GM23338 (cell line): ENCODE data around the gene OR10H1. TPM values are rescaled to one million over a fixed set of nuclear protein-coding genes. Genes with fewer than 3 reads are reported as not detected.

Experiments used
- ATAC-seq: fragments of 200-7000 bp; cut with Tn5 transposase; 3 replicates; pipeline ENCODE4 v1.9.1; 2020
- DNase-seq: peaks from one replicate; pipeline ENCODE4 v3.0.0-alpha.2; 2015; ENCODE audit warnings: low spot score
- H2AFZ ChIP-seq: fragments of 200-600 bp; sonication (generic); 2 replicates; pipeline ENCODE4 v1.8.0; 2016; ENCODE audit warnings: antibody characterized with exemption, mild to moderate bottlenecking, moderate library complexity
- H3F3A ChIP-seq: fragments of 200-600 bp; sonication (generic); replicated peaks from 2 replicates; pipeline ENCODE4 v1.8.0; 2017; ENCODE audit warnings: antibody characterized with exemption, mixed run types, low read depth
- H3K27ac ChIP-seq: fragments of 200-600 bp; sonication (generic); 2 replicates; pipeline ENCODE4 v1.6.1; 2016; ENCODE audit warnings: low read depth
- H3K27me3 ChIP-seq: fragments of 200-600 bp; sonication (generic); 2 replicates; pipeline ENCODE4 v1.8.0; 2016; ENCODE audit warnings: mild to moderate bottlenecking, mixed run types, moderate library complexity; ENCODE audit not compliant: insufficient read depth
- H3K36me3 ChIP-seq: fragments of 200-600 bp; sonication (generic); 2 replicates; pipeline ENCODE4 v1.8.0; 2016; ENCODE audit warnings: mild to moderate bottlenecking; ENCODE audit not compliant: insufficient read depth
- H3K4me1 ChIP-seq: fragments of 200-600 bp; sonication (generic); 2 replicates; pipeline ENCODE4 v1.8.0; 2016; ENCODE audit warnings: mild to moderate bottlenecking, moderate library complexity; ENCODE audit not compliant: insufficient read depth
- H3K4me2 ChIP-seq: fragments of 200-600 bp; sonication (generic); 2 replicates; pipeline ENCODE4 v1.7.1; 2017; ENCODE audit warnings: mixed run types
- H3K4me3 ChIP-seq: fragments of 200-600 bp; sonication (generic); 2 replicates; pipeline ENCODE4 v1.6.1; 2016; ENCODE audit warnings: mixed run types
- H3K79me2 ChIP-seq: fragments of 200-600 bp; sonication (generic); replicated peaks from 2 replicates; pipeline ENCODE4 v1.8.0; 2017; ENCODE audit warnings: mild to moderate bottlenecking; ENCODE audit not compliant: insufficient read depth
- H3K9me2 ChIP-seq: fragments of 200-600 bp; sonication (generic); 2 replicates; pipeline ENCODE4 v1.8.0; 2017; ENCODE audit not compliant: insufficient read depth
- H4K20me1 ChIP-seq: fragments of 200-600 bp; sonication (generic); replicated peaks from 2 replicates; pipeline ENCODE4 v1.8.0; 2017; ENCODE audit warnings: mild to moderate bottlenecking; ENCODE audit not compliant: insufficient read depth
- H3K27ac Mint-ChIP-seq: 2 replicates; pipeline ENCODE4 v1.8.0; 2020; ENCODE audit warnings: inconsistent platforms, mild to moderate bottlenecking, moderate library complexity, mixed read lengths
- H3K27me3 Mint-ChIP-seq: 3 replicates; pipeline ENCODE4 v1.8.0; 2022; ENCODE audit warnings: low read depth, mild to moderate bottlenecking, moderate library complexity, mixed read lengths, inconsistent platforms; ENCODE audit not compliant: insufficient read depth, poor library complexity
- H3K36me3 Mint-ChIP-seq: 3 replicates; pipeline ENCODE4 v1.8.0; 2021; ENCODE audit warnings: low read depth, mild to moderate bottlenecking, inconsistent platforms, moderate library complexity, mixed read lengths
- H3K4me1 Mint-ChIP-seq: 3 replicates; pipeline ENCODE4 v1.8.0; 2020; ENCODE audit warnings: mild to moderate bottlenecking, inconsistent platforms, mixed read lengths
- H3K4me3 Mint-ChIP-seq: 3 replicates; pipeline ENCODE4 v1.8.0; 2021; ENCODE audit warnings: moderate library complexity, mild to moderate bottlenecking, inconsistent platforms, mixed read lengths
- H3K9me3 Mint-ChIP-seq: 3 replicates; pipeline ENCODE4 v1.8.0; 2020; ENCODE audit warnings: moderate library complexity, mild to moderate bottlenecking, inconsistent platforms, mixed read lengths
- CREB1 ChIP-seq: fragments of 250-450 bp; sonication (Bioruptor Pico); IDR thresholded peaks from 2 replicates; pipeline ENCODE4 v1.5.0; 2020; ENCODE audit warnings: low read depth, mild to moderate bottlenecking, moderate library complexity
- EZH2 ChIP-seq: fragments of 200-600 bp; sonication (generic); IDR thresholded peaks from one replicate; pipeline ENCODE4 v1.8.0; 2017; ENCODE audit warnings: antibody characterized with exemption, mild to moderate bottlenecking, low read depth; ENCODE audit not compliant: unreplicated experiment
- EZH2phosphoT487 ChIP-seq: fragments of 200-600 bp; sonication (generic); IDR thresholded peaks from one replicate; pipeline ENCODE4 v1.8.1; 2018; ENCODE audit warnings: antibody characterized with exemption; ENCODE audit not compliant: unreplicated experiment
- JUNB ChIP-seq: IDR thresholded peaks from one replicate; pipeline ENCODE4 v1.6.1; 2016; ENCODE audit warnings: antibody characterized with exemption; ENCODE audit not compliant: unreplicated experiment
- NANOG ChIP-seq: IDR thresholded peaks from 2 replicates; pipeline ENCODE4 v1.6.1; 2016; ENCODE audit warnings: antibody characterized with exemption, borderline replicate concordance
- POLR2AphosphoS5 ChIP-seq: IDR thresholded peaks from 2 replicates; pipeline ENCODE4 v1.6.1; 2016; ENCODE audit warnings: antibody characterized with exemption, low read depth
- REST ChIP-seq: IDR thresholded peaks from one replicate; pipeline ENCODE4 v1.6.1; 2018; ENCODE audit warnings: antibody characterized with exemption; ENCODE audit not compliant: unreplicated experiment
- STAT1 ChIP-seq: IDR thresholded peaks from one replicate; pipeline ENCODE4 v1.6.1; 2016; ENCODE audit warnings: antibody characterized with exemption; ENCODE audit not compliant: unreplicated experiment
- ZNF114 ChIP-seq: fragments of 250-450 bp; sonication (Bioruptor Pico); IDR thresholded peaks from 2 replicates; pipeline ENCODE4 v1.5.0; 2020; ENCODE audit warnings: mild to moderate bottlenecking, moderate library complexity
- ZNF331 ChIP-seq: fragments of 250-450 bp; sonication (Bioruptor Pico); IDR thresholded peaks from 2 replicates; pipeline ENCODE4 v1.5.0; 2020; ENCODE audit warnings: low read depth, mild to moderate bottlenecking, moderate library complexity
- ZNF462 ChIP-seq: fragments of 250-450 bp; sonication (Bioruptor Pico); IDR thresholded peaks from 2 replicates; pipeline ENCODE4 v1.5.0; 2020; ENCODE audit warnings: mild to moderate bottlenecking, moderate library complexity
- polyA plus RNA-seq: library from polyadenylated mRNA; unstranded; fragments of >200 nt; fragmentation: Nextera tagmentation; extraction: Ambion mirVana; gene quantifications from 2 replicates; pipeline ENCODE4 v1.2.1, GENCODE V29; 2016
- total RNA-seq: library from RNA; depleted of rRNA; stranded (reverse); fragments of >200 nt; shearing (Covaris generic); gene quantifications from 2 replicates; pipeline ENCODE4 v1.2.3, GENCODE V29; 2014
- TF ChIP-seq, protein P1 (sequence below): IDR thresholded peaks from 2 replicates; pipeline ENCODE4 v1.6.1; 2016; ENCODE audit warnings: antibody characterized with exemption
- TF ChIP-seq, protein P2 (sequence below), 2 experiments: fragments of 200-600 bp in 1 of 2; sonication (generic) in 1 of 2; conservative IDR thresholded peaks; 2 replicates each; pipeline versions ENCODE4 v1.5.1 to v1.6.1; 2016 to 2017; ENCODE audit warnings: antibody characterized with exemption in 2 of 2, low read depth in 2 of 2, mild to moderate bottlenecking in 2 of 2, moderate library complexity in 1 of 2

Gene OR10H1
- total and polyA plus RNA-seq, 2 experiments from 2014 or later, result not detected

GRCh38 chr19:15829786-15830185, 14.3 kb upstream of the OR10H1 start:
- H3K36me3 ChIP-seq, result no peaks in the 10 kb centered on the region; the same call in 1 of the 2 replicates
- H3K79me2 ChIP-seq, result no peaks in the 10 kb centered on the region
- H3K9me2 ChIP-seq, result no peaks in the 10 kb centered on the region
- H3K4me1 ChIP-seq, result no peaks in the 10 kb centered on the region
- H3K36me3 Mint-ChIP-seq, result peaks cover 25% of the 10 kb centered on the region
- H3K27me3 Mint-ChIP-seq, result peaks cover 4% of the 10 kb centered on the region
- no peaks in the 10 kb centered on the region for H3K27me3 ChIP-seq
- no peak for DNase-seq
- H4K20me1 ChIP-seq, result no peaks in the 10 kb centered on the region
- ATAC-seq, result no peak
- H2AFZ ChIP-seq, result no peak overlapping the region
- H3K4me3 ChIP-seq, result no peak overlapping the region
- no peak overlapping the region for H3K27ac Mint-ChIP-seq
- no peaks in the 10 kb centered on the region; the same call in none of the 3 replicates for H3K9me3 Mint-ChIP-seq
- no peak overlapping the region for H3K4me2 ChIP-seq
- H3K27ac ChIP-seq, result no peak overlapping the region
- TF ChIP-seq, protein P1, sequence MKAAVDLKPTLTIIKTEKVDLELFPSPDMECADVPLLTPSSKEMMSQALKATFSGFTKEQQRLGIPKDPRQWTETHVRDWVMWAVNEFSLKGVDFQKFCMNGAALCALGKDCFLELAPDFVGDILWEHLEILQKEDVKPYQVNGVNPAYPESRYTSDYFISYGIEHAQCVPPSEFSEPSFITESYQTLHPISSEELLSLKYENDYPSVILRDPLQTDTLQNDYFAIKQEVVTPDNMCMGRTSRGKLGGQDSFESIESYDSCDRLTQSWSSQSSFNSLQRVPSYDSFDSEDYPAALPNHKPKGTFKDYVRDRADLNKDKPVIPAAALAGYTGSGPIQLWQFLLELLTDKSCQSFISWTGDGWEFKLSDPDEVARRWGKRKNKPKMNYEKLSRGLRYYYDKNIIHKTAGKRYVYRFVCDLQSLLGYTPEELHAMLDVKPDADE, result no peak
- TF ChIP-seq ZNF462 (CRISPR knock-in tag) (no peak), EZH2phosphoT487 (no peak), JUNB (no peak), EZH2 (no peak), ZNF331 (no peak), STAT1 (no peak), NANOG (no peak), ZNF114 (no peak), POLR2AphosphoS5 (no peak), REST (no peak), CREB1 (CRISPR knock-in tag) (no peak)
- TF ChIP-seq, protein P2, sequence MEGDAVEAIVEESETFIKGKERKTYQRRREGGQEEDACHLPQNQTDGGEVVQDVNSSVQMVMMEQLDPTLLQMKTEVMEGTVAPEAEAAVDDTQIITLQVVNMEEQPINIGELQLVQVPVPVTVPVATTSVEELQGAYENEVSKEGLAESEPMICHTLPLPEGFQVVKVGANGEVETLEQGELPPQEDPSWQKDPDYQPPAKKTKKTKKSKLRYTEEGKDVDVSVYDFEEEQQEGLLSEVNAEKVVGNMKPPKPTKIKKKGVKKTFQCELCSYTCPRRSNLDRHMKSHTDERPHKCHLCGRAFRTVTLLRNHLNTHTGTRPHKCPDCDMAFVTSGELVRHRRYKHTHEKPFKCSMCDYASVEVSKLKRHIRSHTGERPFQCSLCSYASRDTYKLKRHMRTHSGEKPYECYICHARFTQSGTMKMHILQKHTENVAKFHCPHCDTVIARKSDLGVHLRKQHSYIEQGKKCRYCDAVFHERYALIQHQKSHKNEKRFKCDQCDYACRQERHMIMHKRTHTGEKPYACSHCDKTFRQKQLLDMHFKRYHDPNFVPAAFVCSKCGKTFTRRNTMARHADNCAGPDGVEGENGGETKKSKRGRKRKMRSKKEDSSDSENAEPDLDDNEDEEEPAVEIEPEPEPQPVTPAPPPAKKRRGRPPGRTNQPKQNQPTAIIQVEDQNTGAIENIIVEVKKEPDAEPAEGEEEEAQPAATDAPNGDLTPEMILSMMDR (conservative IDR thresholded peaks at IDR 0.05; ENCODE audit: low read depth in 2 of 2), result no peak
- H3F3A ChIP-seq, result no peaks in the 10 kb centered on the region
- no peaks in the 10 kb centered on the region for H3K4me1 Mint-ChIP-seq
- no peak overlapping the region for H3K4me3 Mint-ChIP-seq
